Caco-2 (cell line): ENCODE measurements around the gene TMEM181. TPM values are rescaled to one million over a fixed set of nuclear protein-coding genes. Genes with fewer than 3 reads are reported as not detected.

Source experiments
- BruUV-seq: library from RNA; stranded (reverse); fragments of 400-500 nt; replicated peaks from 2 replicates; lab custom pipeline; 2021; lab: Mats Ljungman, UMichigan
- CTCF ChIA-PET: fragments of 300-600 bp; sonication (Branson Sonifier 250); formaldehyde crosslinking; loops from one replicate; lab custom pipeline; 2022; ENCODE audit warnings: antibody characterized with exemption; lab: Charles Lee
- POLR2A ChIA-PET: fragments of 300-600 bp; sonication (Branson Sonifier 250); formaldehyde crosslinking; loops from one replicate; lab custom pipeline; 2022; ENCODE audit warnings: antibody characterized with exemption; lab: Charles Lee
- DNase-seq, 2 experiments: peaks; one replicate each; pipeline versions ENCODE4 v3.0.0 to v3.0.0-alpha.2; 2020 to 2022
- H3K27me3 ChIP-seq: replicated peaks from 2 replicates; pipeline ENCODE4 v1.6.0; 2011; ENCODE audit warnings: low read length; ENCODE audit not compliant: control insufficient read depth, insufficient read depth
- H3K36me3 ChIP-seq: 2 replicates; pipeline ENCODE4 v1.5.1; 2011; ENCODE audit warnings: low read length; ENCODE audit not compliant: control insufficient read depth, insufficient read depth
- H3K4me1 ChIP-seq: fragments of 250-450 bp; sonication (Bioruptor Pico); 2 replicates; pipeline ENCODE4 v1.5.1; 2020; ENCODE audit warnings: mild to moderate bottlenecking
- H3K4me3 ChIP-seq: 2 replicates; pipeline ENCODE4 v1.5.1; 2011; ENCODE audit warnings: low read depth, mild to moderate bottlenecking, control low read depth, low read length
- H3K9me3 ChIP-seq: fragments of 250-450 bp; sonication (Bioruptor Pico); 2 replicates; pipeline ENCODE4 v1.5.1; 2020; ENCODE audit warnings: mild to moderate bottlenecking, moderate library complexity
- H3K27ac Mint-ChIP-seq: one replicate; pipeline ENCODE4 v1.8.0; 2022; ENCODE audit warnings: mixed read lengths; ENCODE audit not compliant: unreplicated experiment
- H3K27me3 Mint-ChIP-seq: one replicate; pipeline ENCODE4 v1.8.0; 2022; ENCODE audit warnings: mixed read lengths; ENCODE audit not compliant: insufficient read depth, unreplicated experiment
- H3K36me3 Mint-ChIP-seq: one replicate; pipeline ENCODE4 v1.8.0; 2022; ENCODE audit warnings: mild to moderate bottlenecking, mixed read lengths; ENCODE audit not compliant: insufficient read depth, unreplicated experiment
- H3K4me1 Mint-ChIP-seq: one replicate; pipeline ENCODE4 v1.8.0; 2022; ENCODE audit warnings: low read depth, mixed read lengths; ENCODE audit not compliant: unreplicated experiment
- H3K4me3 Mint-ChIP-seq: one replicate; pipeline ENCODE4 v1.8.0; 2022; ENCODE audit warnings: mild to moderate bottlenecking, moderate library complexity, mixed read lengths; ENCODE audit not compliant: unreplicated experiment
- H3K9me3 Mint-ChIP-seq: one replicate; pipeline ENCODE4 v1.8.0; 2022; ENCODE audit warnings: mixed read lengths; ENCODE audit not compliant: unreplicated experiment
- CTCF ChIP-seq, 2 experiments: fragments of 200-600 bp in 1 of 2; IDR thresholded peaks; 1 replicate in 1 of 2; 2 replicates in 1 of 2; pipeline versions ENCODE4 v1.5.1 to v1.8.0; 2011 to 2022; ENCODE audit warnings: antibody characterized with exemption in 1 of 2, control low read depth in 1 of 2, inconsistent platforms in 1 of 2, low read depth in 1 of 2, low read length in 1 of 2, mild to moderate bottlenecking in 1 of 2, moderate library complexity in 1 of 2; ENCODE audit not compliant: insufficient read depth in 1 of 2, severe bottlenecking in 1 of 2, unreplicated experiment in 1 of 2
- intact Hi-C: fragments of 100-400 bp; cut with micrococcal nuclease; formaldehyde crosslinking; loops from one replicate; pipeline ENCODE4 v1.10.0; 2022; ENCODE audit not compliant: unreplicated experiment
- total RNA-seq: library from RNA; stranded (reverse); gene quantifications from 2 replicates; pipeline ENCODE4 v1.2.3, GENCODE V29; 2022

Gene TMEM181
- total RNA-seq, 1 experiment from 2014 or later: 26.7 TPM

GRCh38 chr6:158606935-158607334, 47.0 kb downstream of the TMEM181 start:
- H3K4me3 ChIP-seq: no peak overlapping the region
- no peaks in the 10 kb centered on the region for H3K27me3 Mint-ChIP-seq
- H3K36me3 ChIP-seq: peaks cover 4% of the 10 kb centered on the region
- no peak overlapping the region for H3K27ac Mint-ChIP-seq
- POLR2A ChIA-PET: no interaction called here
- CTCF ChIA-PET: no interaction called here
- BruUV-seq: no TSS peak
- no peaks in the 10 kb centered on the region for H3K27me3 ChIP-seq
- DNase-seq: no peak
- peaks cover 18% of the 10 kb centered on the region for H3K4me1 ChIP-seq
- H3K4me3 Mint-ChIP-seq: no peak overlapping the region
- intact Hi-C loops: no loop called here
- peaks cover 54% of the 10 kb centered on the region for H3K36me3 Mint-ChIP-seq
- H3K9me3 ChIP-seq: no peaks in the 10 kb centered on the region
- no peak for TF ChIP-seq CTCF (IDR thresholded peaks at IDR 0.05; ENCODE audit: insufficient read depth in 1 of 2, low read depth in 1 of 2, low read length in 1 of 2, severe bottlenecking in 1 of 2, unreplicated experiment in 1 of 2)
- peaks cover 33% of the 10 kb centered on the region for H3K4me1 Mint-ChIP-seq
- H3K9me3 Mint-ChIP-seq: no peaks in the 10 kb centered on the region

GRCh38 chr6:158607411-158608170, 47.7 kb downstream of the TMEM181 start:
- intact Hi-C loops: loop anchor here (2.0 kb wide), 1 partner anchor 71 kb away; no protein-coding TSS in a partner anchor
- Mint-ChIP-seq H3K9me3 (no peaks in the 10 kb centered on the region), H3K27ac (no peak overlapping the region), H3K4me1 (peaks cover 39% of the 10 kb centered on the region), H3K4me3 (no peak overlapping the region), H3K27me3 (no peaks in the 10 kb centered on the region), H3K36me3 (peaks cover 54% of the 10 kb centered on the region)
- Histone ChIP-seq H3K4me3 (no peak overlapping the region), H3K9me3 (no peaks in the 10 kb centered on the region), H3K36me3 (peaks cover 4% of the 10 kb centered on the region), H3K4me1 (peaks cover 25% of the 10 kb centered on the region), H3K27me3 (no peaks in the 10 kb centered on the region)
- CTCF ChIA-PET: no interaction called here
- POLR2A ChIA-PET: no interaction called here
- no peak for TF ChIP-seq CTCF (IDR thresholded peaks at IDR 0.05; ENCODE audit: insufficient read depth in 1 of 2, low read depth in 1 of 2, low read length in 1 of 2, severe bottlenecking in 1 of 2, unreplicated experiment in 1 of 2)
- no TSS peak for BruUV-seq
- DNase-seq: no peak

- peaks cover 31% of the 10 kb centered on the region for H3K4me1 ChIP-seq
- H3K9me3 Mint-ChIP-seq: no peaks in the 10 kb centered on the region
- no peak overlapping the region for H3K4me3 ChIP-seq
- TF ChIP-seq CTCF (IDR thresholded peaks at IDR 0.05; ENCODE audit: insufficient read depth in 1 of 2, low read depth in 1 of 2, low read length in 1 of 2, severe bottlenecking in 1 of 2, unreplicated experiment in 1 of 2): no peak
- H3K36me3 ChIP-seq: peaks cover 4% of the 10 kb centered on the region
- no peak overlapping the region for H3K4me3 Mint-ChIP-seq
- CTCF ChIA-PET: no interaction called here
- POLR2A ChIA-PET: no interaction called here
- no peaks in the 10 kb centered on the region for H3K27me3 ChIP-seq
- BruUV-seq: no TSS peak
- no peak overlapping the region for H3K27ac Mint-ChIP-seq
- DNase-seq: no peak
- intact Hi-C loops: loop anchor here (2.0 kb wide), 1 partner anchor 71 kb away; no protein-coding TSS in a partner anchor
- H3K36me3 Mint-ChIP-seq: peaks cover 57% of the 10 kb centered on the region
- peaks cover 41% of the 10 kb centered on the region for H3K4me1 Mint-ChIP-seq
- no peaks in the 10 kb centered on the region for H3K27me3 Mint-ChIP-seq
- H3K9me3 ChIP-seq: no peaks in the 10 kb centered on the region
Observed at GRCh38 chr6:158608221-158608620, 48.3 kb downstream of the TMEM181 start.
